Activated T-helper 1 cell treated with Interleukin-2 at 50 U/mL for 16 hours (primary cell): ENCODE data around the gene MCM3.

Source experiments
- DNase-seq: peaks from one replicate; pipeline ENCODE4 v3.0.0-alpha.2; 2020; ENCODE audit warnings: low read depth

The MCM3 gene

GRCh38 chr6:52301326-52301725, 16.8 kb upstream of the MCM3 start:
- no peak for DNase-seq

- DNase-seq, result no peak
These were observed 16.0 kb upstream of the MCM3 start for GRCh38 chr6:52300489-52300931.

GRCh38 chr6:52299653-52300052, 15.1 kb upstream of the MCM3 start:
- no peak for DNase-seq

- no peak for DNase-seq
These were observed 12.9 kb upstream of the MCM3 start for GRCh38 chr6:52297433-52297832.

GRCh38 chr6:52293067-52293466, 8.5 kb upstream of the MCM3 start:
- DNase-seq, result no peak

- DNase-seq, result no peak
These were observed 4.3 kb upstream of the MCM3 start for GRCh38 chr6:52288841-52289240.

- DNase-seq, result no peak
These were observed 3.7 kb upstream of the MCM3 start for GRCh38 chr6:52288216-52288615.

- DNase-seq, result peak; percentile 20
These were observed 2.4 kb upstream of the MCM3 start for GRCh38 chr6:52286798-52287432.

- no peak for DNase-seq
These were observed 881 bp upstream of the MCM3 start for GRCh38 chr6:52285177-52286068.

- DNase-seq, result no peak
These were observed 447 bp downstream of the MCM3 start for GRCh38 chr6:52284131-52284459.

GRCh38 chr6:52283111-52283510, 1.4 kb downstream of the MCM3 start:
- no peak for DNase-seq

- no peak for DNase-seq
These were observed 8.4 kb downstream of the MCM3 start for GRCh38 chr6:52276130-52276529.

- DNase-seq, result no peak
These were observed 12.6 kb downstream of the MCM3 start for GRCh38 chr6:52271852-52272460.

- DNase-seq, result peak; percentile 39
These were observed 20.6 kb downstream of the MCM3 start for GRCh38 chr6:52263709-52264540.

GRCh38 chr6:52262620-52263344, 21.8 kb downstream of the MCM3 start:
- DNase-seq, result no peak

GRCh38 chr6:52261229-52261628, 23.3 kb downstream of the MCM3 start:
- DNase-seq, result no peak

GRCh38 chr6:52260634-52261033, 23.9 kb downstream of the MCM3 start:
- no peak for DNase-seq

GRCh38 chr6:52255434-52255833, 29.1 kb downstream of the MCM3 start:
- no peak for DNase-seq

GRCh38 chr6:52254731-52255378, 29.7 kb downstream of the MCM3 start:
- DNase-seq, result no peak

GRCh38 chr6:52253494-52253893, 31.0 kb downstream of the MCM3 start:
- no peak for DNase-seq

- DNase-seq, result no peak
These were observed 33.4 kb downstream of the MCM3 start for GRCh38 chr6:52251113-52251512.
